Loucy (cell line): ENCODE data around the gene TPX2.

Experiments
- H2AFZ ChIP-seq: fragments of 200-600 bp; sonication (generic); 2 replicates; pipeline ENCODE4 v1.6.0; 2016; ENCODE audit warnings: antibody characterized with exemption, mild to moderate bottlenecking, low read length, moderate library complexity
- H3F3A ChIP-seq: fragments of 200-600 bp; 2 replicates; pipeline ENCODE4 v1.6.0; 2016; ENCODE audit warnings: antibody characterized with exemption, low read depth, mild to moderate bottlenecking
- H3K27me3 ChIP-seq: fragments of 200-600 bp; sonication (generic); 2 replicates; pipeline ENCODE4 v1.6.1; 2014; ENCODE audit warnings: low read length, mild to moderate bottlenecking; ENCODE audit not compliant: insufficient read depth, poor library complexity, severe bottlenecking
- H3K36me3 ChIP-seq: fragments of 200-600 bp; sonication (generic); 2 replicates; pipeline ENCODE4 v1.6.1; 2016; ENCODE audit warnings: low read length; ENCODE audit not compliant: insufficient read depth
- H3K4me1 ChIP-seq: fragments of 200-600 bp; sonication (generic); 2 replicates; pipeline ENCODE4 v1.5.1; 2014; ENCODE audit warnings: low read length, mild to moderate bottlenecking; ENCODE audit not compliant: insufficient read depth, poor library complexity, severe bottlenecking
- H3K4me2 ChIP-seq: fragments of 200-600 bp; sonication (generic); 2 replicates; pipeline ENCODE4 v1.6.0; 2014; ENCODE audit warnings: antibody characterized with exemption, low read length, low read depth, mild to moderate bottlenecking; ENCODE audit not compliant: poor library complexity, severe bottlenecking
- H3K4me3 ChIP-seq: fragments of 200-600 bp; sonication (generic); 2 replicates; pipeline ENCODE4 v1.5.1; 2014; ENCODE audit warnings: low read length, mild to moderate bottlenecking, mixed read lengths; ENCODE audit not compliant: poor library complexity, severe bottlenecking
- H3K79me2 ChIP-seq: fragments of 200-600 bp; sonication (generic); 2 replicates; pipeline ENCODE4 v1.6.1; 2014; ENCODE audit warnings: low read length; ENCODE audit not compliant: insufficient read depth
- H3K9ac ChIP-seq: fragments of 200-600 bp; sonication (generic); 2 replicates; pipeline ENCODE4 v1.6.0; 2014; ENCODE audit warnings: mild to moderate bottlenecking, low read depth, low read length, moderate library complexity; ENCODE audit not compliant: poor library complexity, severe bottlenecking
- H3K9me2 ChIP-seq: fragments of 200-600 bp; sonication (generic); replicated peaks from 2 replicates; pipeline ENCODE4 v1.6.1; 2016; ENCODE audit warnings: low read depth, low read length, mixed read lengths
- H3K9me3 ChIP-seq: fragments of 200-600 bp; sonication (generic); 2 replicates; pipeline ENCODE4 v1.6.1; 2014; ENCODE audit warnings: mild to moderate bottlenecking, antibody characterized with exemption, low read length, low read depth; ENCODE audit not compliant: insufficient read depth
- H4K20me1 ChIP-seq: fragments of 200-600 bp; sonication (generic); 2 replicates; pipeline ENCODE4 v1.6.0; 2014; ENCODE audit warnings: antibody characterized with exemption, low read length, mild to moderate bottlenecking; ENCODE audit not compliant: insufficient read depth, poor library complexity, severe bottlenecking
- EZH2phosphoT487 ChIP-seq: fragments of 200-600 bp; IDR thresholded peaks from 2 replicates; pipeline ENCODE4 v1.6.1; 2018; ENCODE audit warnings: antibody characterized with exemption, mild to moderate bottlenecking, moderate library complexity, borderline replicate concordance
- TF ChIP-seq, protein P1 (sequence below): fragments of 200-600 bp; sonication (generic); conservative IDR thresholded peaks from 2 replicates; pipeline ENCODE4 v1.5.1; 2014; ENCODE audit warnings: mild to moderate bottlenecking, antibody characterized with exemption, low read length

TPX2 gene

DNA sequence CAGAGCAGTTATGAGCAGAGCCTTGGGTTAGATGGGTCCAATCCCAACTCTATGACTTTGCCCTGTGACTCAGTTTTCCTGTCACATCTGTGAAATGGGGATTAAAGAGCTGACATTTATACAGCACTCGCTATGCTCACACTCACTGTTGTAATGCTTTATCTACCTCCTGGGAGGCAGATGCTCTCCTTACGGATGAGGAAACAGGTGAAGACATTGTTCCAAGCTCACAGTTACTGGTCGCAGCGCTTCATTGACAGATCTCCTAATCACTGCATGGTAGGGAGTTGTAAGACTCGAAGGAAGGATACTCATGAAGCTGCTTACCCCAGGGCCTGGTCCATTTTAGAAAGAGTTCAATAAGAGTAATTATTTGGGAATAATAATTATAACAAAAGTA lies 77.1 kb downstream of the TPX2 start:
- no peak overlapping the region for H3K4me2 ChIP-seq
- no peak overlapping the region for H3K4me3 ChIP-seq
- peaks cover 10% of the 10 kb centered on the region for H3K4me1 ChIP-seq
- H3K79me2 ChIP-seq: no peaks in the 10 kb centered on the region
- H3K27me3 ChIP-seq: no peaks in the 10 kb centered on the region
- H2AFZ ChIP-seq: no peak overlapping the region
- H3K9ac ChIP-seq: no peak overlapping the region
- no peaks in the 10 kb centered on the region for H4K20me1 ChIP-seq
- H3K9me3 ChIP-seq: no peaks in the 10 kb centered on the region
- no peak for TF ChIP-seq EZH2phosphoT487
- TF ChIP-seq, protein P1, sequence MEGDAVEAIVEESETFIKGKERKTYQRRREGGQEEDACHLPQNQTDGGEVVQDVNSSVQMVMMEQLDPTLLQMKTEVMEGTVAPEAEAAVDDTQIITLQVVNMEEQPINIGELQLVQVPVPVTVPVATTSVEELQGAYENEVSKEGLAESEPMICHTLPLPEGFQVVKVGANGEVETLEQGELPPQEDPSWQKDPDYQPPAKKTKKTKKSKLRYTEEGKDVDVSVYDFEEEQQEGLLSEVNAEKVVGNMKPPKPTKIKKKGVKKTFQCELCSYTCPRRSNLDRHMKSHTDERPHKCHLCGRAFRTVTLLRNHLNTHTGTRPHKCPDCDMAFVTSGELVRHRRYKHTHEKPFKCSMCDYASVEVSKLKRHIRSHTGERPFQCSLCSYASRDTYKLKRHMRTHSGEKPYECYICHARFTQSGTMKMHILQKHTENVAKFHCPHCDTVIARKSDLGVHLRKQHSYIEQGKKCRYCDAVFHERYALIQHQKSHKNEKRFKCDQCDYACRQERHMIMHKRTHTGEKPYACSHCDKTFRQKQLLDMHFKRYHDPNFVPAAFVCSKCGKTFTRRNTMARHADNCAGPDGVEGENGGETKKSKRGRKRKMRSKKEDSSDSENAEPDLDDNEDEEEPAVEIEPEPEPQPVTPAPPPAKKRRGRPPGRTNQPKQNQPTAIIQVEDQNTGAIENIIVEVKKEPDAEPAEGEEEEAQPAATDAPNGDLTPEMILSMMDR: no peak
- no peaks in the 10 kb centered on the region for H3K9me2 ChIP-seq
- no peaks in the 10 kb centered on the region for H3K36me3 ChIP-seq
- H3F3A ChIP-seq: no peaks in the 10 kb centered on the region

DNA sequence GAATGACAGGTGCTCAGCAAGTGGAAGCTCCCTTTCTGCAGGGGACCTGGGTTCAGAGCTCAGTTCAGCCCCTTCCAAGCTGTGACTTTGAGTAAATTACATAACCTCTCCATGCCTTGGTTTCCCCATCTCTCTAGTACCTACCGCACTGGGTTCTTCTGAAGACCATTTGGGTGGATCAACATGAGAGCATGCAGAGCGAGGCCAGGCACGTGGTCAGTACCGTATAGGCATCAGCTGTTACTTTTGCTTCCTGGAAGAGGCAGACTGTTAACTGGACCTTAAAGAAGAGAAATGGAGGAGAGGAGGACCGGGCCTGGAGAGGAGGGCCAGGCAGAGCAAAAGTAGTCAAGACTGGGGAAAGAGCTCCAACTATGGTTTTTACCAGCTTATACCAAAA lies 78.4 kb downstream of the TPX2 start:
- TF ChIP-seq, protein P1: no peak
- no peak for TF ChIP-seq EZH2phosphoT487

DNA sequence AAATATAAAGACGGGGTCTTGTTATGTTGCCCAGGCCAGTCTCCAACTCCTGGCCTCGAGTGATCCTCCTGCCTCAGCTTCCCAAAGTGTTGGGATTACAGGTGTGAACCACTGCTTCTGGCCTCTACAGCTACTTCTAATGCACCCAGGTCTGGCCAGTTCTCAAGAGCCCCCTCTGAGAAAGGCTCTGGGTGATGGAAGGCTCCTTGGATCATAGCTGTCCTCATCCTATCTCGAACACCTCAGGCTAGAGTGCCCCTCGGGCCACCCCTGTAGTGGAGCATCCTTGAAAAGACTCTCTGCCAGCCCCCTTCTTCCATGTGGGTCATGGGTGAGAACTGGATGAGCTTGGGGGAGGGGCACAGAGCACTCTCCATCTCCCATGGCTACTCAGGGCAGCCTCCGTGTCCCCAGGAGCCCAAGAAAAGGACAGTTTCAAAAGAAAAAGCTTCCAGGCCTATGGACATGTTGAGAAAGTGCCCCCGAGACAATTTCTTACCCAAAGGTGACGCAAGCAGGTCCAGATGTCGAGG lies 79.4 kb downstream of the TPX2 start:
- peaks cover 3% of the 10 kb centered on the region; the same call in 1 of the 2 replicates for H3K79me2 ChIP-seq
- no peaks in the 10 kb centered on the region for H3F3A ChIP-seq

More for the DNA sequence above, 78.4 kb downstream of the TPX2 start:
- H3K9me3 ChIP-seq: no peaks in the 10 kb centered on the region
- H2AFZ ChIP-seq: no peak overlapping the region
- no peaks in the 10 kb centered on the region for H3K79me2 ChIP-seq
- H3K4me1 ChIP-seq: peaks cover 10% of the 10 kb centered on the region
- no peak overlapping the region for H3K4me3 ChIP-seq
- H3K9ac ChIP-seq: no peak overlapping the region
- H3K36me3 ChIP-seq: no peaks in the 10 kb centered on the region
- H3K27me3 ChIP-seq: no peaks in the 10 kb centered on the region
- H3K4me2 ChIP-seq: no peak overlapping the region
- H3K9me2 ChIP-seq: no peaks in the 10 kb centered on the region
- no peaks in the 10 kb centered on the region for H4K20me1 ChIP-seq
- H3F3A ChIP-seq: no peaks in the 10 kb centered on the region

More for the DNA sequence above, 79.4 kb downstream of the TPX2 start:
- Histone ChIP-seq H3K9me3 (no peaks in the 10 kb centered on the region), H3K4me2 (no peak overlapping the region), H3K9me2 (no peaks in the 10 kb centered on the region), H3K4me1 (peaks cover 16% of the 10 kb centered on the region), H3K4me3 (no peak overlapping the region), H3K9ac (no peak overlapping the region), H2AFZ (no peak overlapping the region), H3K36me3 (no peaks in the 10 kb centered on the region), H4K20me1 (no peaks in the 10 kb centered on the region), H3K27me3 (no peaks in the 10 kb centered on the region)
- TF ChIP-seq, protein P1: no peak
- TF ChIP-seq EZH2phosphoT487: no peak
